Measurements from ENCODE around the gene RTN4R. TPM values are rescaled to one million over a fixed set of nuclear protein-coding genes. Genes with fewer than 3 reads are reported as not detected.
A peak's percentile ranks its signal among the peaks of the same experiment; 100 is the strongest.

The RTN4R gene
- total RNA-seq, 1 experiment from 2014 or later, result 39.2 TPM

- DNase-seq (ENCODE audit: low spot score), result no peak
- in situ Hi-C loops (cut with HindIII; ENCODE audit: low sequenced_read_pairs), result no loop called here
These were observed 56.6 kb downstream of the RTN4R start for GRCh38 chr22:20211409-20211996.

DNA sequence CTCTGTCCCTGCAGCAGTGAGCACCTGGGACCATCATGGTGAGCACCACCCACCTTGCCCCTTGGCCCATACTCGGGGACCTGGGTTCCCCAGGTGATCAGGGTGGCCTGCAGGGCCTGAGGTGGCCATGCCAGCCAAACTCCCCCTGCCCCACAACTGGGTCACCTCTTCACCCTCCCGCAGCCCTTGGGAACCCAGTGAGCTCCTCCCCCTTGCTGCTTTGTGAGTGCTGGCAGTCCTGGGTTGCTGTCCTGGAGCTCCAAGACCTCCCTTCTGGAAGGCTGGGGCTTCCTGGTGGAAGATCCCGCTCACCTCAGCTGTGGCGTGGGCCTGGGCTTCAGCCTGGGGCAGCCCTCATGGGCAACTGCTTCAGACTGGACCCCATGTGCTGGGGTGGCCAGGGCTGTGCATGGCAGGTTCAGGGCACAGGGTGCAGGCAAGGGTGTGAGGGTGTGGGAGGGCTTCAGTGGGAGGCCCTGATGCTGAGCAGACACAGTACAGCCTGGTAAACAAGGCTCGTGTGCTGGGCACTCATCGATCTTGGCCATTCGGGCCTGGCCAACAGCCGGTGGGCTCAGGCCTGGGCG is 57.6 kb downstream of the RTN4R start:
- DNase-seq (ENCODE audit: low spot score), result no peak
- in situ Hi-C loops (cut with HindIII; ENCODE audit: low sequenced_read_pairs), result no loop called here

- DNase-seq (ENCODE audit: low spot score), result no peak
- in situ Hi-C loops (cut with HindIII; ENCODE audit: low sequenced_read_pairs), result no loop called here
These were observed 58.3 kb downstream of the RTN4R start for GRCh38 chr22:20209761-20210250.

GRCh38 chr22:20208713-20209310 is 59.3 kb downstream of the RTN4R start:
- in situ Hi-C loops (cut with HindIII; ENCODE audit: low sequenced_read_pairs), result no loop called here
- no peak for DNase-seq (ENCODE audit: low spot score)

- DNase-seq (ENCODE audit: low spot score), result no peak
- in situ Hi-C loops (cut with HindIII; ENCODE audit: low sequenced_read_pairs), result no loop called here
These were observed 60.7 kb downstream of the RTN4R start for GRCh38 chr22:20207277-20208025.

DNA sequence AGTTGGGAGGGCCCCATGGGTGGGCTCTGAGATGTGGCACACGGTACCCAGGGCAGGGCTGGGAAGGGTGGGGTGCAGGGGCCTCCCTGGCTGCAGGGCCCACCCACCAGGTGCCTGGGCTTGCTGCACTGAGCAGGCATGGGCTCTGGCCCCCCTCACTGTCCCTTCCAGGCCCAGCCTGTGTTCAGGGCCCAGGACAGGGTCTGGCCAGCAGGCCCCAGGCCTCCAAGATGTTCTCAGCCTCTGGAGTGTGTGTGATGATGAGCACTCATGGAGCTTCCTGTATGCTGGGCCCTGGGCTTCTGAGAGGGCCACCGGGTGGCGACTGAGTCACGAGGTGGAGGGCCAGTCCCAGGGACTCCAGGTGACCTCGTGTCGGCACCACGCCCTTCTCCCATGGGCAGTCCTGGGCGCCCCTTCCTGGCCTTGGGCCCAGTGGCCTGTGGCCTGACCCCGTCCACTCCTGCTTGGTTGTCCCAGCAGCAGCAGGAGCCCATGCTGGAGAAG is 61.4 kb downstream of the RTN4R start:
- no peak for DNase-seq (ENCODE audit: low spot score)
- in situ Hi-C loops (cut with HindIII; ENCODE audit: low sequenced_read_pairs), result no loop called here

GRCh38 chr22:20205964-20206708 is 62.0 kb downstream of the RTN4R start:
- in situ Hi-C loops (cut with HindIII; ENCODE audit: low sequenced_read_pairs), result no loop called here
- DNase-seq (ENCODE audit: low spot score), result peak; percentile 81

DNA sequence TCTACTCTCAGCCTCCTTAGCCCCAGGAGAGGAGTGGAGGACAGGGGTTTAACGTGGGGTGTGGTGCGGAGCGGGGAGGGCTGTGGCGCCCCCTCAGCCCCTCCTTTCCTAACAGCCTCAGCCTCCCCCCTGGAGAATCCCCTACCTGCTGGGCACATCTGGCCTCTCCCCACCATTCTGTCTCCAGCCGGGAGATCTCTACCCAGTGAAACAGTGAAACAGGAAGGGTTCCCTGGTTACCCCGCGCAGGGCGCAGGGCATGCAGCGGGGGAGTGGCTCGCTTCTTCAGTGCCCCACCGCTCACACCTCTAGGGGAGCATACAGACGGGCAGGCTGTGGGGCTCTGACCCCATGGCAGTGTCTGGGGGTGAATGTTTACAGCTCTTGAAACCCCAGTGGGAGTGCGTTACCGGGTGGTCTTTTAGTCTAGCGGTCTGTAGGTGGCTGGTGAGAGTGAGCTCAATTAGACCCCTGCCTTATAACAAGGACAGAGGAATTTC is 62.6 kb downstream of the RTN4R start:
- in situ Hi-C loops (cut with HindIII; ENCODE audit: low sequenced_read_pairs), result no loop called here
- DNase-seq (ENCODE audit: low spot score), result no peak

DNA sequence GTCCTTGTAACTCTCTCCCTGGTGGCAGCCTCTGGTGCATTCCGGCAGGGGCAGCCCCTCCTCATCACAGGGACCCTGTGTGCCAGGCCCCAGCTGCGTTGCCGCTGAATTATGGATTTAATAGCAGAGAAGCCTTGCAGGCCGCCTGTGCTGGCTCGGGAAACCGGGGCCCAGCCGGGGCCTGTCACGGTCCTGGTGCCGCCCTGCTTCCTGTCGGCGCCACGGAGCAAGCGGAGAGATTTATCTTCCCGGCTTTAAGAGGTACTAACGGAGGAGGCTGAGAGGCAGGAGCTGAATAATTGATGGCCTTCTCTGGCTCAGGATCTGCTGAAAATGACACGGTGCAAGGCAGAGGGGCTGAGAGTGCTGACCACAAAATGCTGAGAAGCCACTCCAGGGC is 63.3 kb downstream of the RTN4R start:
- peak; percentile 57 for DNase-seq (ENCODE audit: low spot score)
- in situ Hi-C loops (cut with HindIII; ENCODE audit: low sequenced_read_pairs), result no loop called here

- DNase-seq (ENCODE audit: low spot score), result peak; percentile 58
- in situ Hi-C loops (cut with HindIII; ENCODE audit: low sequenced_read_pairs), result no loop called here
These were observed 63.8 kb downstream of the RTN4R start for GRCh38 chr22:20204311-20204710.

GRCh38 chr22:20203552-20204201 is 64.4 kb downstream of the RTN4R start:
- peak; percentile 74 for DNase-seq (ENCODE audit: low spot score)
- in situ Hi-C loops (cut with HindIII; ENCODE audit: low sequenced_read_pairs), result no loop called here

GRCh38 chr22:20203142-20203551 is 65.0 kb downstream of the RTN4R start:
- DNase-seq (ENCODE audit: low spot score), result peak; percentile 82
- in situ Hi-C loops (cut with HindIII; ENCODE audit: low sequenced_read_pairs), result no loop called here

- no peak for DNase-seq (ENCODE audit: low spot score)
- in situ Hi-C loops (cut with HindIII; ENCODE audit: low sequenced_read_pairs), result no loop called here
These were observed 66.2 kb downstream of the RTN4R start for GRCh38 chr22:20201837-20202392.

DNA sequence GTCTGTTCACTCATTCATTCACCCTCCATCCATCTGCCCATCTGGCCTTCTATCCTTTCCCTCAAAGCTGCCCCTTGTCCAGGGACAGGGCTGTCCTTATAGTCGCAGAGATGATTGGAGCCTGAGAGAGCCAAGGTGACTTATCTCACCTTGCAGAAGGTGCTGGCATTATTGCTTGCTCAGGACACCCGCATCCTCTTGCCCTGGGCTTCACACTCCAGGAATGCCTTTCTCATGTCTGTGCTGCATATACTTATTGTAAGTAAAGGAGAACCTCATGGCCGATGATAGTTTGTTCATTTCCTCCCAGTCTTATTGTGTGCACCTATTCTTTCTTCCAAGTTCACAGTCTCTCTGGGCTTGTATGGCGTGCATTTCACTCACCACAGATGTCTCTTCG is 68.2 kb downstream of the RTN4R start:
- DNase-seq (ENCODE audit: low spot score), result no peak
- in situ Hi-C loops (cut with HindIII; ENCODE audit: low sequenced_read_pairs), result no loop called here

- no peak for DNase-seq (ENCODE audit: low spot score)
- in situ Hi-C loops (cut with HindIII; ENCODE audit: low sequenced_read_pairs), result no loop called here
These were observed 68.7 kb downstream of the RTN4R start for GRCh38 chr22:20199413-20199842.

GRCh38 chr22:20198557-20199319 is 69.4 kb downstream of the RTN4R start:
- DNase-seq (ENCODE audit: low spot score), result no peak
- in situ Hi-C loops (cut with HindIII; ENCODE audit: low sequenced_read_pairs), result no loop called here

GRCh38 chr22:20197407-20198030 is 70.6 kb downstream of the RTN4R start:
- DNase-seq (ENCODE audit: low spot score), result no peak
- in situ Hi-C loops (cut with HindIII; ENCODE audit: low sequenced_read_pairs), result no loop called here

Data from G401 (cell line).